ENCODE results near the gene STK32B. TPM values are rescaled to one million over a fixed set of nuclear protein-coding genes. Genes with fewer than 3 reads are reported as not detected.

The STK32B gene
- total and polyA plus RNA-seq, 2 donors: 2.9 to 4.8 TPM

GRCh38 chr4:5120067-5120466 lies 68.8 kb downstream of the STK32B start:
- WGBS: 97% methylated on average over 10 of the region's 10 CpGs
- H3K27ac ChIP-seq (ENCODE audit: low read depth in 1 of 2, low read length in 1 of 2): no peak overlapping the region

GRCh38 chr4:5120468-5120867 lies 69.2 kb downstream of the STK32B start:
- Histone ChIP-seq H3K27ac (ENCODE audit: low read depth in 1 of 2, low read length in 1 of 2) (no peak overlapping the region), H3K4me3 (ENCODE audit: low read length in 2 of 2) (no peak overlapping the region), H3K27me3 (ENCODE audit: control insufficient read depth in 2 of 2, insufficient read depth in 1 of 2, low read length in 1 of 2) (no peaks in the 10 kb centered on the region), H3K9me3 (ENCODE audit: control insufficient read depth in 2 of 2, insufficient read depth in 1 of 2, low read length in 1 of 2) (no peaks in the 10 kb centered on the region), H3K4me1 (ENCODE audit: control insufficient read depth in 2 of 2, insufficient read depth in 2 of 2, low read length in 2 of 2) (peaks cover 0 to 5% of the 10 kb centered on the region in 2 donors), H3K36me3 (ENCODE audit: control insufficient read depth in 2 of 2, insufficient read depth in 2 of 2, low read length in 1 of 2) (no peaks in the 10 kb centered on the region)
- no peak for DNase-seq (ENCODE audit: low read depth in 6 of 9, low spot score in 9 of 9)
- WGBS: 98% methylated on average over 1 of the region's 1 CpG

More at GRCh38 chr4:5120067-5120466, 68.8 kb downstream of the STK32B start:
- no peak overlapping the region for H3K4me3 ChIP-seq (ENCODE audit: low read length in 2 of 2)
- no peaks in the 10 kb centered on the region for H3K27me3 ChIP-seq (ENCODE audit: control insufficient read depth in 2 of 2, insufficient read depth in 1 of 2, low read length in 1 of 2)
- DNase-seq (ENCODE audit: low read depth in 6 of 9, low spot score in 9 of 9): no peak
- no peaks in the 10 kb centered on the region for H3K9me3 ChIP-seq (ENCODE audit: control insufficient read depth in 2 of 2, insufficient read depth in 1 of 2, low read length in 1 of 2)
- peaks cover 0 to 5% of the 10 kb centered on the region in 2 donors for H3K4me1 ChIP-seq (ENCODE audit: control insufficient read depth in 2 of 2, insufficient read depth in 2 of 2, low read length in 2 of 2)
- H3K36me3 ChIP-seq (ENCODE audit: control insufficient read depth in 2 of 2, insufficient read depth in 2 of 2, low read length in 1 of 2): no peaks in the 10 kb centered on the region

- peaks cover 0 to 5% of the 10 kb centered on the region in 2 donors for H3K4me1 ChIP-seq (ENCODE audit: control insufficient read depth in 2 of 2, insufficient read depth in 2 of 2, low read length in 2 of 2)
- no peaks in the 10 kb centered on the region for H3K27me3 ChIP-seq (ENCODE audit: control insufficient read depth in 2 of 2, insufficient read depth in 1 of 2, low read length in 1 of 2)
- 97% methylated on average over 1 of the region's 1 CpG for WGBS
- no peak for DNase-seq (ENCODE audit: low read depth in 6 of 9, low spot score in 9 of 9)
- no peak overlapping the region for H3K4me3 ChIP-seq (ENCODE audit: low read length in 2 of 2)
- no peak overlapping the region for H3K27ac ChIP-seq (ENCODE audit: low read depth in 1 of 2, low read length in 1 of 2)
- no peaks in the 10 kb centered on the region for H3K9me3 ChIP-seq (ENCODE audit: control insufficient read depth in 2 of 2, insufficient read depth in 1 of 2, low read length in 1 of 2)
- H3K36me3 ChIP-seq (ENCODE audit: control insufficient read depth in 2 of 2, insufficient read depth in 2 of 2, low read length in 1 of 2): no peaks in the 10 kb centered on the region
These were observed 70.8 kb downstream of the STK32B start for GRCh38 chr4:5122114-5122513.

- no peaks in the 10 kb centered on the region for H3K4me1 ChIP-seq (ENCODE audit: control insufficient read depth in 2 of 2, insufficient read depth in 2 of 2, low read length in 2 of 2)
- no peak for DNase-seq (ENCODE audit: low read depth in 6 of 9, low spot score in 9 of 9)
- 98% methylated on average over 2 of the region's 2 CpGs for WGBS
- no peak overlapping the region for H3K4me3 ChIP-seq (ENCODE audit: low read length in 2 of 2)
- H3K27me3 ChIP-seq (ENCODE audit: control insufficient read depth in 2 of 2, insufficient read depth in 1 of 2, low read length in 1 of 2): no peaks in the 10 kb centered on the region
- no peaks in the 10 kb centered on the region for H3K36me3 ChIP-seq (ENCODE audit: control insufficient read depth in 2 of 2, insufficient read depth in 2 of 2, low read length in 1 of 2)
- no peak overlapping the region for H3K27ac ChIP-seq (ENCODE audit: low read depth in 1 of 2, low read length in 1 of 2)
- H3K9me3 ChIP-seq (ENCODE audit: control insufficient read depth in 2 of 2, insufficient read depth in 1 of 2, low read length in 1 of 2): no peaks in the 10 kb centered on the region
These were observed 73.6 kb downstream of the STK32B start for GRCh38 chr4:5124876-5125275.

GRCh38 chr4:5125321-5125720 lies 74.0 kb downstream of the STK32B start:
- WGBS: 86% methylated on average over 5 of the region's 5 CpGs
- Histone ChIP-seq H3K27ac (ENCODE audit: low read depth in 1 of 2, low read length in 1 of 2) (no peak overlapping the region), H3K4me3 (ENCODE audit: low read length in 2 of 2) (no peak overlapping the region), H3K27me3 (ENCODE audit: control insufficient read depth in 2 of 2, insufficient read depth in 1 of 2, low read length in 1 of 2) (no peaks in the 10 kb centered on the region), H3K36me3 (ENCODE audit: control insufficient read depth in 2 of 2, insufficient read depth in 2 of 2, low read length in 1 of 2) (no peaks in the 10 kb centered on the region), H3K9me3 (ENCODE audit: control insufficient read depth in 2 of 2, insufficient read depth in 1 of 2, low read length in 1 of 2) (no peaks in the 10 kb centered on the region), H3K4me1 (ENCODE audit: control insufficient read depth in 2 of 2, insufficient read depth in 2 of 2, low read length in 2 of 2) (no peaks in the 10 kb centered on the region)
- DNase-seq (ENCODE audit: low read depth in 6 of 9, low spot score in 9 of 9): no peak

- no peak for DNase-seq (ENCODE audit: low read depth in 6 of 9, low spot score in 9 of 9)
- WGBS: 97% methylated on average over 5 of the region's 5 CpGs
These were observed 75.0 kb downstream of the STK32B start for GRCh38 chr4:5126231-5126630.

GRCh38 chr4:5126857-5127256 lies 75.6 kb downstream of the STK32B start:
- no peaks in the 10 kb centered on the region for H3K4me1 ChIP-seq (ENCODE audit: control insufficient read depth in 2 of 2, insufficient read depth in 2 of 2, low read length in 2 of 2)
- 96% methylated on average over 5 of the region's 5 CpGs for WGBS
- H3K9me3 ChIP-seq (ENCODE audit: control insufficient read depth in 2 of 2, insufficient read depth in 1 of 2, low read length in 1 of 2): peaks cover 4% of the 10 kb centered on the region in 2 donors
- H3K27me3 ChIP-seq (ENCODE audit: control insufficient read depth in 2 of 2, insufficient read depth in 1 of 2, low read length in 1 of 2): no peaks in the 10 kb centered on the region
- no peak overlapping the region for H3K27ac ChIP-seq (ENCODE audit: low read depth in 1 of 2, low read length in 1 of 2)
- no peaks in the 10 kb centered on the region for H3K36me3 ChIP-seq (ENCODE audit: control insufficient read depth in 2 of 2, insufficient read depth in 2 of 2, low read length in 1 of 2)
- H3K4me3 ChIP-seq (ENCODE audit: low read length in 2 of 2): no peak overlapping the region
- DNase-seq (ENCODE audit: low read depth in 6 of 9, low spot score in 9 of 9): no peak

More at GRCh38 chr4:5126231-5126630, 75.0 kb downstream of the STK32B start:
- Histone ChIP-seq H3K27me3 (ENCODE audit: control insufficient read depth in 2 of 2, insufficient read depth in 1 of 2, low read length in 1 of 2) (no peaks in the 10 kb centered on the region), H3K4me3 (ENCODE audit: low read length in 2 of 2) (no peak overlapping the region), H3K4me1 (ENCODE audit: control insufficient read depth in 2 of 2, insufficient read depth in 2 of 2, low read length in 2 of 2) (no peaks in the 10 kb centered on the region), H3K9me3 (ENCODE audit: control insufficient read depth in 2 of 2, insufficient read depth in 1 of 2, low read length in 1 of 2) (peaks cover under 1 to 2% of the 10 kb centered on the region in 2 donors), H3K27ac (ENCODE audit: low read depth in 1 of 2, low read length in 1 of 2) (no peak overlapping the region), H3K36me3 (ENCODE audit: control insufficient read depth in 2 of 2, insufficient read depth in 2 of 2, low read length in 1 of 2) (no peaks in the 10 kb centered on the region)

GRCh38 chr4:5127556-5127955 lies 76.3 kb downstream of the STK32B start:
- no peaks in the 10 kb centered on the region for H3K36me3 ChIP-seq (ENCODE audit: control insufficient read depth in 2 of 2, insufficient read depth in 2 of 2, low read length in 1 of 2)
- peaks cover 4% of the 10 kb centered on the region in 2 donors for H3K9me3 ChIP-seq (ENCODE audit: control insufficient read depth in 2 of 2, insufficient read depth in 1 of 2, low read length in 1 of 2)
- 64% methylated on average over 7 of the region's 7 CpGs for WGBS
- DNase-seq (ENCODE audit: low read depth in 6 of 9, low spot score in 9 of 9): no peak
- no peak overlapping the region for H3K4me3 ChIP-seq (ENCODE audit: low read length in 2 of 2)
- no peaks in the 10 kb centered on the region for H3K4me1 ChIP-seq (ENCODE audit: control insufficient read depth in 2 of 2, insufficient read depth in 2 of 2, low read length in 2 of 2)
- H3K27me3 ChIP-seq (ENCODE audit: control insufficient read depth in 2 of 2, insufficient read depth in 1 of 2, low read length in 1 of 2): no peaks in the 10 kb centered on the region
- no peak overlapping the region for H3K27ac ChIP-seq (ENCODE audit: low read depth in 1 of 2, low read length in 1 of 2)

- DNase-seq (ENCODE audit: low read depth in 6 of 9, low spot score in 9 of 9): no peak
- 90% methylated on average over 5 of the region's 5 CpGs for WGBS
These were observed 77.3 kb downstream of the STK32B start for GRCh38 chr4:5128569-5128968.

GRCh38 chr4:5133201-5133600 lies 81.9 kb downstream of the STK32B start:
- WGBS: over 99% methylated on average over 2 of the region's 2 CpGs
- Histone ChIP-seq H3K36me3 (ENCODE audit: control insufficient read depth in 2 of 2, insufficient read depth in 2 of 2, low read length in 1 of 2) (no peaks in the 10 kb centered on the region), H3K4me3 (ENCODE audit: low read length in 2 of 2) (no peak overlapping the region), H3K27ac (ENCODE audit: low read depth in 1 of 2, low read length in 1 of 2) (no peak overlapping the region), H3K27me3 (ENCODE audit: control insufficient read depth in 2 of 2, insufficient read depth in 1 of 2, low read length in 1 of 2) (no peaks in the 10 kb centered on the region), H3K4me1 (ENCODE audit: control insufficient read depth in 2 of 2, insufficient read depth in 2 of 2, low read length in 2 of 2) (no peaks in the 10 kb centered on the region), H3K9me3 (ENCODE audit: control insufficient read depth in 2 of 2, insufficient read depth in 1 of 2, low read length in 1 of 2) (peaks cover 4% of the 10 kb centered on the region in 2 donors)
- no peak for DNase-seq (ENCODE audit: low read depth in 6 of 9, low spot score in 9 of 9)

More at GRCh38 chr4:5128569-5128968, 77.3 kb downstream of the STK32B start:
- no peaks in the 10 kb centered on the region for H3K4me1 ChIP-seq (ENCODE audit: control insufficient read depth in 2 of 2, insufficient read depth in 2 of 2, low read length in 2 of 2)
- no peaks in the 10 kb centered on the region for H3K27me3 ChIP-seq (ENCODE audit: control insufficient read depth in 2 of 2, insufficient read depth in 1 of 2, low read length in 1 of 2)
- no peak overlapping the region for H3K4me3 ChIP-seq (ENCODE audit: low read length in 2 of 2)
- H3K27ac ChIP-seq (ENCODE audit: low read depth in 1 of 2, low read length in 1 of 2): no peak overlapping the region
- H3K9me3 ChIP-seq (ENCODE audit: control insufficient read depth in 2 of 2, insufficient read depth in 1 of 2, low read length in 1 of 2): peaks cover 4% of the 10 kb centered on the region in 2 donors
- no peaks in the 10 kb centered on the region for H3K36me3 ChIP-seq (ENCODE audit: control insufficient read depth in 2 of 2, insufficient read depth in 2 of 2, low read length in 1 of 2)
